ENCODE measurements around the gene BID. TPM values are rescaled to one million over a fixed set of nuclear protein-coding genes. Genes with fewer than 3 reads are reported as not detected.

Gene BID
- total RNA-seq, 1 experiment from 2014 or later, result 23.2 TPM

DNA sequence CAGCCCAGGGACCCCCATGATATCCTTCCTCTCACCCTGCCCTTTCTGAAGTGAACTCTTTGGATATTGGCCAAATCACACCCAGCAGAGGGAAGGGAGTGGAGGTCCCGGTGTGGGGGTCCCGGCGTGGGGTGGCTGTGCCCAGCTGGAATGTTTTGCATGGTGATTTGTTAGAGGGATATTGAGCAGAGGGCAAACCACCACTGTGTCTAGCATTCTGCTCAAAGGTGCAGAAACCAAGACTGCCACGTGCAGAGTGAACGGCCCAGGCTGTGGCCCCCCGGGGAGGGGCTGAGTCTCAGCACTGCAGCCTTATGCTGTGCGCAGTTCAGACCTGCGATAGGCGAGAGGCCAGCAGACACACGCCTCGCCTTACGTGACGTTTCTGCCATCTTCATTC, 7.9 kb upstream of the BID start:
- no peaks in the 10 kb centered on the region; a peak in 1 of 7 replicates for H3K36me3 Mint-ChIP-seq (ENCODE audit: insufficient read depth in 1 of 3, low read depth in 3 of 3)
- no peak for DNase-seq
- H4K5ac ChIP-seq (ENCODE audit: insufficient read length, low read depth, low read length), result no peak overlapping the region
- H3K4me1 Mint-ChIP-seq, result peaks cover 20 to 28% of the 10 kb centered on the region in 2 experiments
- no peaks in the 10 kb centered on the region for H3K27me3 ChIP-seq (ENCODE audit: insufficient read depth, low read length)
- no peak overlapping the region for H2AFZ ChIP-seq (ENCODE audit: low read length)
- no CpG with 5 or more reads among the region's 13 CpGs for WGBS (ENCODE audit: extremely low coverage, insufficient read length, low lambda C conversion rate)
- no peaks in the 10 kb centered on the region; a peak in 1 of 5 replicates for H3K9me3 Mint-ChIP-seq
- TF ChIP-seq, protein P1, sequence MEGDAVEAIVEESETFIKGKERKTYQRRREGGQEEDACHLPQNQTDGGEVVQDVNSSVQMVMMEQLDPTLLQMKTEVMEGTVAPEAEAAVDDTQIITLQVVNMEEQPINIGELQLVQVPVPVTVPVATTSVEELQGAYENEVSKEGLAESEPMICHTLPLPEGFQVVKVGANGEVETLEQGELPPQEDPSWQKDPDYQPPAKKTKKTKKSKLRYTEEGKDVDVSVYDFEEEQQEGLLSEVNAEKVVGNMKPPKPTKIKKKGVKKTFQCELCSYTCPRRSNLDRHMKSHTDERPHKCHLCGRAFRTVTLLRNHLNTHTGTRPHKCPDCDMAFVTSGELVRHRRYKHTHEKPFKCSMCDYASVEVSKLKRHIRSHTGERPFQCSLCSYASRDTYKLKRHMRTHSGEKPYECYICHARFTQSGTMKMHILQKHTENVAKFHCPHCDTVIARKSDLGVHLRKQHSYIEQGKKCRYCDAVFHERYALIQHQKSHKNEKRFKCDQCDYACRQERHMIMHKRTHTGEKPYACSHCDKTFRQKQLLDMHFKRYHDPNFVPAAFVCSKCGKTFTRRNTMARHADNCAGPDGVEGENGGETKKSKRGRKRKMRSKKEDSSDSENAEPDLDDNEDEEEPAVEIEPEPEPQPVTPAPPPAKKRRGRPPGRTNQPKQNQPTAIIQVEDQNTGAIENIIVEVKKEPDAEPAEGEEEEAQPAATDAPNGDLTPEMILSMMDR (conservative IDR thresholded peaks at IDR 0.05), result no peak
- H3K79me2 ChIP-seq (ENCODE audit: insufficient read depth, low read length), result no peaks in the 10 kb centered on the region
- H4K91ac ChIP-seq (ENCODE audit: insufficient read length, low read depth, low read length), result no peak overlapping the region
- H3K4me2 ChIP-seq (ENCODE audit: insufficient read depth, insufficient read length, low read length), result no peak overlapping the region
- H3T11ph ChIP-seq (ENCODE audit: low read length), result no peak overlapping the region
- no peaks in the 10 kb centered on the region for H3K79me1 ChIP-seq (ENCODE audit: insufficient read depth, low read depth, low read length, poor library complexity, severe bottlenecking)
- no peak overlapping the region for H4K8ac ChIP-seq (replicated peaks; ENCODE audit: insufficient read length, low read depth, low read length)
- no peak overlapping the region for H3K4ac ChIP-seq (ENCODE audit: low read depth, low read length)
- no peak overlapping the region for H3K18ac ChIP-seq (ENCODE audit: insufficient read length, low read depth, low read length)
- H4K20me1 ChIP-seq (ENCODE audit: control insufficient read depth, insufficient read depth, insufficient read length), result no peaks in the 10 kb centered on the region
- H3K56ac ChIP-seq (ENCODE audit: insufficient read length, low read depth, low read length), result no peak overlapping the region
- no peak overlapping the region for H3K14ac ChIP-seq (ENCODE audit: insufficient read depth, low read length)
- no peak overlapping the region for H2AK5ac ChIP-seq (ENCODE audit: insufficient read length, low read length)
- no peaks in the 10 kb centered on the region for H3K23me2 ChIP-seq (ENCODE audit: insufficient read length, low read depth, low read length, poor library complexity, severe bottlenecking)
- H2BK20ac ChIP-seq (ENCODE audit: low read depth, low read length, poor library complexity, severe bottlenecking), result no peak overlapping the region
- no peak overlapping the region for H3K4me3 Mint-ChIP-seq
- no peak overlapping the region for H3K9ac ChIP-seq (ENCODE audit: extremely low read depth, insufficient read length, low read length)
- no peak overlapping the region for H3K27ac ChIP-seq (ENCODE audit: insufficient read length, low read depth, low read length)
- no peak overlapping the region for H2BK15ac ChIP-seq (ENCODE audit: low read depth, low read length)
- no peak overlapping the region for H3K23ac ChIP-seq (ENCODE audit: insufficient read length, low read depth, low read length)
- no peak overlapping the region for H2BK120ac ChIP-seq (ENCODE audit: low read depth, low read length, poor library complexity, severe bottlenecking)
- no peak overlapping the region for H2BK12ac ChIP-seq (ENCODE audit: insufficient read length, low read depth, low read length)
- no peak overlapping the region for H2BK5ac ChIP-seq (ENCODE audit: insufficient read length, low read length)
- peaks cover 10% of the 10 kb centered on the region for H3K27me3 Mint-ChIP-seq (ENCODE audit: low read depth)
- no peaks in the 10 kb centered on the region for H3K4me1 ChIP-seq (ENCODE audit: insufficient read depth, low read length)
- no peaks in the 10 kb centered on the region for H3K9me3 ChIP-seq (ENCODE audit: control insufficient read depth, low read depth, low read length)
- H3K27ac Mint-ChIP-seq, result no peak overlapping the region

All from H9 (cell line).